Measurements from ENCODE around the gene ANKIB1.

ANKIB1 gene

DNA sequence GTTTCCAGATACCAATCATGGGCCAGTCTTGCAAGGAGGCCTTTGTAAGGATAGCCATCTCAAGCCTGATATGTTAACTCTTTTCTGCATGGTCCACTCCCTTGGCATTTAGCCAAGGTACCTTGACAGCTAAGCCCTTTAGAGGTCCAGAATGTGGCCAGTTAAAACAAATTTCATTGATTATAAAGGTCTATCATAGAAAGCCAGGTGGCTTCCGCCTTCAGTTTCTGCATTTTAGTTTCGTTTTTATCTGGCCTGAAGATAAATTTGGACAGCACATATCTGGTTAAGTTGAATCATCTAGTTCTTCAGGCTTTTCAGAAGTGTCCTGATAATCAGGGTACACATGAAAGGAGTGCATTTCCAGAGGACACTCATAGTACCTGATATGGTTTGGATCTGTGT lies 30.7 kb downstream of the ANKIB1 start:
- H3K9me3 ChIP-seq (ENCODE audit: insufficient read depth, low read length, severe bottlenecking), result peaks cover 3% of the 10 kb centered on the region
- no peak overlapping the region for H3K9ac ChIP-seq (ENCODE audit: low read depth, low read length)
- no peak for DNase-seq
- 0 out of 2 replicates have a peak, but pooled peaks cover 2% of the 10 kb centered on the region for H4K20me1 ChIP-seq (ENCODE audit: insufficient read depth, low read length)
- no peaks in the 10 kb centered on the region for H3K27me3 ChIP-seq (ENCODE audit: insufficient read depth, low read length, poor library complexity)
- H3K36me3 ChIP-seq (ENCODE audit: insufficient read depth, low read length), result no peaks in the 10 kb centered on the region; the same call in 1 of the 2 replicates
- TF ChIP-seq, protein P1, sequence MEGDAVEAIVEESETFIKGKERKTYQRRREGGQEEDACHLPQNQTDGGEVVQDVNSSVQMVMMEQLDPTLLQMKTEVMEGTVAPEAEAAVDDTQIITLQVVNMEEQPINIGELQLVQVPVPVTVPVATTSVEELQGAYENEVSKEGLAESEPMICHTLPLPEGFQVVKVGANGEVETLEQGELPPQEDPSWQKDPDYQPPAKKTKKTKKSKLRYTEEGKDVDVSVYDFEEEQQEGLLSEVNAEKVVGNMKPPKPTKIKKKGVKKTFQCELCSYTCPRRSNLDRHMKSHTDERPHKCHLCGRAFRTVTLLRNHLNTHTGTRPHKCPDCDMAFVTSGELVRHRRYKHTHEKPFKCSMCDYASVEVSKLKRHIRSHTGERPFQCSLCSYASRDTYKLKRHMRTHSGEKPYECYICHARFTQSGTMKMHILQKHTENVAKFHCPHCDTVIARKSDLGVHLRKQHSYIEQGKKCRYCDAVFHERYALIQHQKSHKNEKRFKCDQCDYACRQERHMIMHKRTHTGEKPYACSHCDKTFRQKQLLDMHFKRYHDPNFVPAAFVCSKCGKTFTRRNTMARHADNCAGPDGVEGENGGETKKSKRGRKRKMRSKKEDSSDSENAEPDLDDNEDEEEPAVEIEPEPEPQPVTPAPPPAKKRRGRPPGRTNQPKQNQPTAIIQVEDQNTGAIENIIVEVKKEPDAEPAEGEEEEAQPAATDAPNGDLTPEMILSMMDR (IDR thresholded peaks at IDR 0.05; ENCODE audit: borderline replicate concordance, extremely low read depth, low read length, poor library complexity, severe bottlenecking), result no peak
- TF ChIP-seq EZH2 (IDR thresholded peaks at IDR 0.05; ENCODE audit: borderline replicate concordance, low read depth, low read length, severe bottlenecking), result no peak
- H3K79me2 ChIP-seq (ENCODE audit: insufficient read depth, low read length), result peaks cover 49% of the 10 kb centered on the region
- no peaks in the 10 kb centered on the region for H3K4me1 ChIP-seq (ENCODE audit: insufficient read depth, low read length)
- no peak overlapping the region for H3K4me2 ChIP-seq (ENCODE audit: insufficient read depth, low read length)
- no peak for ATAC-seq (ENCODE audit: insufficient read depth, low read depth)
- H3K27ac ChIP-seq (ENCODE audit: low read length), result no peak overlapping the region
- H3K4me3 ChIP-seq (ENCODE audit: low read depth in 1 of 2, low read length in 2 of 2), result no peak overlapping the region
- no peak overlapping the region for H2AFZ ChIP-seq (ENCODE audit: low read depth, low read length)

DNA sequence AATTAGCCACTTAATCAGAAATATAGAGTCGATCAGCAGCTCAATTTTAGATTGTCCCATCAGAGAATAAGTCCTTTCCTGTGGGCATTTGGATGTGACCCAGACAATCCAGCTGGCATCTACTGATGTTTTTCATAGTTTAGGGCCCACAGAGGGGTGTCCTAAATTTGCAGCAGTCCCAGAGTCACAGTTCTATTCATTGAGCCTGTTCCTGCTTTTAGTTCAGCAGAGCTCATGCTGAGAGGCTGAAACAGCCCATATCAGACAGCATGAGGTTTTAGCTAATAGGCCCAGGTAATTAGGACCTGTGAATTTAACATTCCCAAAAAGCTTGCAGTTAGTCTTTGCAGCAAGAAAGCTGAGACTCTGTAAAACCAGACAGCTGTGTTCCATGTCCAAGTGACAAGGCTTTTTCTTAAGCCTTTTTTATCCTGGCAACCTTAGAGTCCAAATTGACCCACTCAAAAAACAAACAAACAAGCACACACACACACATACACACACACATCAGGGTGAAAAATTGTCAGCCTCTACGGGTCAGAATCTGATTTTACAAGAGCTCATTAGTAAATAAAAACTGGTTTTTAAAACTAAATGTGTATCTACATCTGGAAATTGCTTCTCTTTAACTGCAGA lies 33.7 kb downstream of the ANKIB1 start:
- Histone ChIP-seq H3K4me2 (ENCODE audit: insufficient read depth, low read length) (no peak overlapping the region), H2AFZ (ENCODE audit: low read depth, low read length) (no peak overlapping the region)
- no peak for ATAC-seq (ENCODE audit: insufficient read depth, low read depth)

DNA sequence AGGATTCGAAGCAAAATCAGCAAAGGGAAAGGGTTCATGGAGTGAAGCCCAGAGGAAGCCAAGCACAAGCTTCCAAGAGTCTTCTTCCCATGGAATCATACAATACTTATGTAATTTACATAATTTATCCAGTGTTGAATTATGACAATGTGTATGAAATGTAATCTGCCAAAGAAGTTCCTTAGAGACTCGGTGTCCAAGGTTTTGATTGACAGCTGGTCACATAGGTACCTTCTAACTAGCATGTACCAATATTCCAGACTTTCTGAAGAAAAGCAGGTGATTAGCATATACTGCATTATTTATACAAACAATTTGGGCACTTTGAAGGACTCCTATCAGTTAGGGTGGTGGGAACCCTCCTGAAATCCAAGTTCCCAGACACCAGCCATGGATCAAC lies 35.3 kb downstream of the ANKIB1 start:
- H3K36me3 ChIP-seq (ENCODE audit: insufficient read depth, low read length), result no peaks in the 10 kb centered on the region; the same call in 1 of the 2 replicates
- no peak overlapping the region for H3K27ac ChIP-seq (ENCODE audit: low read length)
- no peak overlapping the region for H3K4me2 ChIP-seq (ENCODE audit: insufficient read depth, low read length)
- H3K9me3 ChIP-seq (ENCODE audit: insufficient read depth, low read length, severe bottlenecking), result peaks cover 3% of the 10 kb centered on the region
- H3K27me3 ChIP-seq (ENCODE audit: insufficient read depth, low read length, poor library complexity), result no peaks in the 10 kb centered on the region
- DNase-seq (no peak), ATAC-seq (ENCODE audit: insufficient read depth, low read depth) (no peak)
- no peaks in the 10 kb centered on the region for H3K4me1 ChIP-seq (ENCODE audit: insufficient read depth, low read length)
- H2AFZ ChIP-seq (ENCODE audit: low read depth, low read length), result no peak overlapping the region
- no peak overlapping the region for H3K9ac ChIP-seq (ENCODE audit: low read depth, low read length)
- TF ChIP-seq EZH2 (IDR thresholded peaks at IDR 0.05; ENCODE audit: borderline replicate concordance, low read depth, low read length, severe bottlenecking), result no peak
- TF ChIP-seq, protein P1 (IDR thresholded peaks at IDR 0.05; ENCODE audit: borderline replicate concordance, extremely low read depth, low read length, poor library complexity, severe bottlenecking), result no peak
- H3K79me2 ChIP-seq (ENCODE audit: insufficient read depth, low read length), result peaks cover 46% of the 10 kb centered on the region
- no peak overlapping the region for H3K4me3 ChIP-seq (ENCODE audit: low read depth in 1 of 2, low read length in 2 of 2)
- 0 out of 2 replicates have a peak, but pooled peaks cover 1% of the 10 kb centered on the region for H4K20me1 ChIP-seq (ENCODE audit: insufficient read depth, low read length)

More for the DNA sequence above, 33.7 kb downstream of the ANKIB1 start:
- H3K4me3 ChIP-seq (ENCODE audit: low read depth in 1 of 2, low read length in 2 of 2), result no peak overlapping the region
- H3K79me2 ChIP-seq (ENCODE audit: insufficient read depth, low read length), result peaks cover 38% of the 10 kb centered on the region
- H3K9me3 ChIP-seq (ENCODE audit: insufficient read depth, low read length, severe bottlenecking), result peaks cover 3% of the 10 kb centered on the region
- no peaks in the 10 kb centered on the region; the same call in 1 of the 2 replicates for H3K36me3 ChIP-seq (ENCODE audit: insufficient read depth, low read length)
- H3K4me1 ChIP-seq (ENCODE audit: insufficient read depth, low read length), result no peaks in the 10 kb centered on the region
- DNase-seq, result no peak
- H3K27ac ChIP-seq (ENCODE audit: low read length), result no peak overlapping the region
- TF ChIP-seq, protein P1 (IDR thresholded peaks at IDR 0.05; ENCODE audit: borderline replicate concordance, extremely low read depth, low read length, poor library complexity, severe bottlenecking), result no peak
- no peak for TF ChIP-seq EZH2 (IDR thresholded peaks at IDR 0.05; ENCODE audit: borderline replicate concordance, low read depth, low read length, severe bottlenecking)
- H3K9ac ChIP-seq (ENCODE audit: low read depth, low read length), result no peak overlapping the region
- no peaks in the 10 kb centered on the region for H4K20me1 ChIP-seq (ENCODE audit: insufficient read depth, low read length)
- H3K27me3 ChIP-seq (ENCODE audit: insufficient read depth, low read length, poor library complexity), result no peaks in the 10 kb centered on the region
